HCT116 (cell line): Measurements from ENCODE around the gene PLPP2. TPM values are rescaled to one million over a fixed set of nuclear protein-coding genes. Genes with fewer than 3 reads are reported as not detected.

Experiments
- ATAC-seq: fragments of 200-7000 bp; cut with Tn5 transposase; 2 replicates; pipeline ENCODE4 v1.9.1; 2020; ENCODE audit warnings: mild to moderate bottlenecking, moderate library complexity
- BruUV-seq: library from RNA; stranded (reverse); fragments of 400-500 nt; replicated peaks from 2 replicates; lab custom pipeline; 2021; lab: Mats Ljungman, UMichigan
- CTCF ChIA-PET: fragments of 300-600 bp; sonication (Branson Sonifier 250); formaldehyde crosslinking; loops from one replicate; lab custom pipeline; 2021; ENCODE audit warnings: antibody characterized with exemption; lab: Charles Lee
- POLR2A ChIA-PET: fragments of 300-600, 350-600 bp; sonication (Branson Sonifier 250); formaldehyde crosslinking; loops from one replicate; lab custom pipeline; 2021; ENCODE audit warnings: antibody characterized with exemption; lab: Charles Lee
- RAD21 ChIA-PET, 2 experiments: fragments of 300-600 bp; sonication (Branson Sonifier 250); formaldehyde crosslinking; loops; one replicate each; lab custom pipeline; 2023; ENCODE audit warnings: low total read pairs in 2 of 2; ENCODE audit not compliant: uncharacterized antibody in 2 of 2, unreplicated experiment in 2 of 2, low non-redundant PET in 1 of 2; lab: Charles Lee
- DNase-seq: peaks from one replicate; pipeline ENCODE4 v3.0.0-alpha.2; 2010; ENCODE audit warnings: low read depth, low spot score
- H2AFZ ChIP-seq: fragments of 200-600 bp; shearing (Covaris generic), sonication (generic); 2 replicates; pipeline ENCODE4 v1.6.1; 2017; ENCODE audit warnings: low read depth, mixed run types, mixed read lengths, antibody characterized with exemption, low read length; ENCODE audit not compliant: poor library complexity, severe bottlenecking
- H3K27ac ChIP-seq: 2 replicates; pipeline ENCODE4 v1.5.1; 2012; ENCODE audit warnings: low read depth, low read length
- H3K27me3 ChIP-seq: fragments of 200-600 bp; sonication (generic); 2 replicates; pipeline ENCODE4 v1.6.1; 2016; ENCODE audit warnings: mixed run types, low read length, mixed read lengths; ENCODE audit not compliant: insufficient read depth
- H3K36me3 ChIP-seq, 2 experiments: fragments of 200-500 bp in 1 of 2; fragments of 200-600 bp in 1 of 2; sonication (Bioruptor generic) in 1 of 2; sonication (generic) in 1 of 2; 2 replicates each; pipeline versions ENCODE4 v1.5.1 to v1.6.1; 2014 to 2016; ENCODE audit warnings: low read length in 2 of 2, inconsistent platforms in 1 of 2, mixed read lengths in 1 of 2, mixed run types in 1 of 2; ENCODE audit not compliant: insufficient read depth in 2 of 2, control insufficient read depth in 1 of 2
- H3K4me1 ChIP-seq, 2 experiments: fragments of 200-600 bp in 1 of 2; sonication (generic) in 1 of 2; 2 replicates each; pipeline versions ENCODE4 v1.5.1 to v1.6.1; 2012 to 2017; ENCODE audit warnings: low read length in 2 of 2, inconsistent platforms in 1 of 2, mild to moderate bottlenecking in 1 of 2, mixed read lengths in 1 of 2, mixed run types in 1 of 2, moderate library complexity in 1 of 2; ENCODE audit not compliant: insufficient read depth in 2 of 2, control insufficient read depth in 1 of 2
- H3K4me2 ChIP-seq: fragments of 200-600 bp; sonication (generic); 2 replicates; pipeline ENCODE4 v1.6.1; 2017; ENCODE audit warnings: mixed run types, low read length, mixed read lengths
- H3K4me3 ChIP-seq, 2 experiments: fragments of 200-600 bp in 1 of 2; sonication (generic) in 1 of 2; replicated peaks in 1 of 2; 2 replicates each; pipeline ENCODE4 v1.5.1; 2011 to 2016; ENCODE audit warnings: low read length in 2 of 2, control low read depth in 1 of 2, low read depth in 1 of 2, mild to moderate bottlenecking in 1 of 2, mixed read lengths in 1 of 2, mixed run types in 1 of 2
- H3K79me2 ChIP-seq: fragments of 200-600 bp; sonication (generic); 2 replicates; pipeline ENCODE4 v1.6.1; 2017; ENCODE audit warnings: mild to moderate bottlenecking, mixed run types, low read length, moderate library complexity, mixed read lengths; ENCODE audit not compliant: insufficient read depth
- H3K9ac ChIP-seq: fragments of 200-600 bp; sonication (generic); 2 replicates; pipeline ENCODE4 v1.6.1; 2016; ENCODE audit warnings: low read length, mixed read lengths
- H3K9me2 ChIP-seq: fragments of 200-600 bp; sonication (generic), shearing (Covaris generic); 2 replicates; pipeline ENCODE4 v1.6.1; 2017; ENCODE audit warnings: mixed run types, mild to moderate bottlenecking, moderate library complexity; ENCODE audit not compliant: insufficient read depth
- H3K9me3 ChIP-seq, 2 experiments: fragments of 200-500 bp in 1 of 2; fragments of 200-600 bp in 1 of 2; sonication (Bioruptor generic) in 1 of 2; sonication (generic) in 1 of 2; 2 replicates each; pipeline ENCODE4 v1.6.1; 2014 to 2017; ENCODE audit warnings: low read length in 2 of 2, mixed read lengths in 2 of 2, inconsistent platforms in 1 of 2, low read depth in 1 of 2, mild to moderate bottlenecking in 1 of 2, mixed run types in 1 of 2, moderate library complexity in 1 of 2; ENCODE audit not compliant: control insufficient read depth in 1 of 2, insufficient read depth in 1 of 2
- H4K20me1 ChIP-seq: fragments of 200-600 bp; sonication (generic), shearing (Covaris generic); 2 replicates; pipeline ENCODE4 v1.6.1; 2017; ENCODE audit warnings: mixed run types, mild to moderate bottlenecking, moderate library complexity; ENCODE audit not compliant: insufficient read depth
- EGR1 ChIP-seq: IDR thresholded peaks from 2 replicates; pipeline ENCODE4 v1.6.1; 2012; ENCODE audit warnings: low read depth
- JUND ChIP-seq: IDR thresholded peaks from 2 replicates; pipeline ENCODE4 v1.6.1; 2012
- MAX ChIP-seq: IDR thresholded peaks from 2 replicates; pipeline ENCODE4 v1.6.1; 2012
- POLR2A ChIP-seq: IDR thresholded peaks from 2 replicates; pipeline ENCODE4 v1.7.0; 2011; ENCODE audit warnings: borderline replicate concordance; ENCODE audit not compliant: insufficient read depth, insufficient read length; ENCODE audit errors: extremely low read depth
- REST ChIP-seq: IDR thresholded peaks from 2 replicates; pipeline ENCODE4 v1.6.1; 2012; ENCODE audit warnings: low read depth
- SIN3A ChIP-seq: IDR thresholded peaks from 2 replicates; pipeline ENCODE4 v1.6.1; 2012; ENCODE audit warnings: low read depth
- SP1 ChIP-seq: IDR thresholded peaks from 2 replicates; pipeline ENCODE4 v1.6.1; 2012; ENCODE audit warnings: low read depth
- SRF ChIP-seq: IDR thresholded peaks from 2 replicates; pipeline ENCODE4 v1.6.1; 2012; ENCODE audit warnings: low read depth
- TCF7L2 ChIP-seq: IDR thresholded peaks from 2 replicates; pipeline ENCODE4 v1.7.0; 2011; ENCODE audit warnings: borderline replicate concordance, inconsistent platforms; ENCODE audit not compliant: insufficient read depth, insufficient read length; ENCODE audit errors: extremely low read depth
- YY1 ChIP-seq: IDR thresholded peaks from 2 replicates; pipeline ENCODE4 v1.6.1; 2011; ENCODE audit warnings: low read length, low read depth, moderate library complexity, mild to moderate bottlenecking; ENCODE audit not compliant: insufficient replicate concordance; ENCODE audit errors: extremely low read depth
- ZNF274 ChIP-seq: fragments of 200-500 bp; sonication (Bioruptor generic); IDR thresholded peaks from 2 replicates; pipeline ENCODE4 v1.6.1; 2014; ENCODE audit warnings: mild to moderate bottlenecking, low read depth, low read length, inconsistent platforms
- intact Hi-C: fragments of 100-400 bp; cut with micrococcal nuclease; formaldehyde crosslinking; loops from 2 replicates; pipeline ENCODE4 v1.10.0; 2022
- total RNA-seq: library from RNA; stranded (reverse); gene quantifications from one replicate; pipeline ENCODE4 v1.2.1, GENCODE V29; 2021; ENCODE audit not compliant: unreplicated experiment

PLPP2 gene
- total RNA-seq, 1 experiment from 2014 or later: 128 TPM

GRCh38 chr19:325173-325936 lies 34.2 kb upstream of the PLPP2 start:
- Histone ChIP-seq H3K9me3 (peaks cover 12 to 13% of the 10 kb centered on the region in 2 experiments; a peak in 2 of 4 replicates), H3K36me3 (peaks cover 35 to 81% of the 10 kb centered on the region in 2 experiments), H4K20me1 (no peaks in the 10 kb centered on the region), H3K79me2 (peaks cover 6% of the 10 kb centered on the region; the same call in 1 of the 2 replicates), H3K27me3 (no peaks in the 10 kb centered on the region), H3K4me1 (no peaks in the 10 kb centered on the region), H3K9ac (no peak overlapping the region), H3K4me2 (no peak overlapping the region), H3K4me3 (no peak overlapping the region), H3K27ac (no peak overlapping the region), H2AFZ (no peak overlapping the region), H3K9me2 (no peaks in the 10 kb centered on the region)
- DNase-seq (no peak), ATAC-seq (no peak)
- ChIA-PET POLR2A (no interaction called here), RAD21 (no interaction called here), CTCF (no interaction called here)
- no peak for TF ChIP-seq SIN3A
- TF ChIP-seq SP1: no peak
- TF ChIP-seq YY1: no peak
- no peak for TF ChIP-seq TCF7L2
- TF ChIP-seq MAX: no peak
- TF ChIP-seq ZNF274: no peak
- TF ChIP-seq SRF: no peak
- no peak for TF ChIP-seq EGR1
- intact Hi-C loops: no loop called here
- no TSS peak for BruUV-seq

GRCh38 chr19:324716-325115 lies 33.5 kb upstream of the PLPP2 start:
- intact Hi-C loops: no loop called here
- ChIA-PET POLR2A (no interaction called here), RAD21 (no interaction called here), CTCF (no interaction called here)
- Histone ChIP-seq H3K9me2 (no peaks in the 10 kb centered on the region), H4K20me1 (no peaks in the 10 kb centered on the region), H3K4me1 (no peaks in the 10 kb centered on the region), H3K9ac (no peak overlapping the region), H3K79me2 (peaks cover 8% of the 10 kb centered on the region), H3K9me3 (peaks cover 10 to 12% of the 10 kb centered on the region in 2 experiments; a peak in 2 of 4 replicates), H3K4me2 (no peak overlapping the region), H3K36me3 (peaks cover 34 to 78% of the 10 kb centered on the region in 2 experiments), H2AFZ (no peak overlapping the region), H3K4me3 (no peak overlapping the region), H3K27ac (no peak overlapping the region), H3K27me3 (no peaks in the 10 kb centered on the region)
- ATAC-seq (no peak), DNase-seq (no peak)
- BruUV-seq: no TSS peak
- TF ChIP-seq JUND (no peak), POLR2A (no peak), SP1 (no peak), REST (no peak)
